HG02763 (cell line): Measurements from ENCODE around the gene AIPL1.

Experiments
- ATAC-seq: cut with Tn5 transposase; IDR thresholded peaks from one replicate; pipeline ENCODE4 v1.9.1; 2021; ENCODE audit warnings: mild to moderate bottlenecking, moderate library complexity; ENCODE audit not compliant: unreplicated experiment

The AIPL1 gene

GRCh38 chr17:6380915-6381438 is 53.9 kb downstream of the AIPL1 start:
- no peak for ATAC-seq

GRCh38 chr17:6377906-6378305 is 57.0 kb downstream of the AIPL1 start:
- ATAC-seq: no peak

- ATAC-seq: no peak
These were observed 58.0 kb downstream of the AIPL1 start for GRCh38 chr17:6376931-6377361.

GRCh38 chr17:6374761-6375312 is 60.1 kb downstream of the AIPL1 start:
- ATAC-seq: no peak

DNA sequence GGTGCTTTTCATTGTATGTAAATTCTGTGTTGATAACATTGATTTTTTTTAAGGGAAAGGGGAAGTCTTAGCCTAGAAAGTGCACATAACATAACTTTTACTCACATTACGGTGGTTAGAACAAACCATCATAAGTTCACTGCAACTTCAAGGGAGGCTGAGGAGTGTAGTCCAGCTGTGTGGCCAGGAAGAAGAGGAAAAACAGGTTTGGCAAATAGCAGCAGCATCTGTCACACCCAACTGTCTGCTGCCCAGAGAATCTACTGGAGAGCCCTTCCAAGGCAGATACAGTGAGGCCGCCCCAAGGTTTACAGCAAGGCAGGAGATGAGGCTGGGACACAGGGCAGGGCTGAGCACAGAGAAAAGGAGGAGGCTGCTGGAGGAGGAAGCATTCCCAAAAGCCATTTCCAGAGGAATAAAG is 60.6 kb downstream of the AIPL1 start:
- no peak for ATAC-seq
